Spinal cord (tissue), 10 donors: ENCODE data around the gene NCAM1. TPM values are rescaled to one million over a fixed set of nuclear protein-coding genes. Genes with fewer than 3 reads are reported as not detected.
A peak's percentile ranks its signal among the peaks of the same experiment; 100 is the strongest.

Experiments used
- DNase-seq, 6 donors: peaks; one replicate each; pipeline versions ENCODE4 v3.0.0 to v3.0.0-alpha.2; 2013 to 2015; ENCODE audit warnings: low spot score in 6 of 6, low read depth in 4 of 6
- H3K27ac ChIP-seq: one replicate; pipeline ENCODE4 v1.5.1; 2013; ENCODE audit warnings: low read depth, low read length, control low read depth
- H3K27me3 ChIP-seq: one replicate; pipeline ENCODE4 v1.6.1; 2013; ENCODE audit warnings: low read length; ENCODE audit not compliant: control insufficient read depth, insufficient read depth
- H3K36me3 ChIP-seq: one replicate; pipeline ENCODE4 v1.6.1; 2013; ENCODE audit warnings: low read length; ENCODE audit not compliant: control insufficient read depth, insufficient read depth
- H3K4me1 ChIP-seq: one replicate; pipeline ENCODE4 v1.6.1; 2013; ENCODE audit warnings: low read length; ENCODE audit not compliant: control insufficient read depth, insufficient read depth
- H3K4me3 ChIP-seq: one replicate; pipeline ENCODE4 v1.5.1; 2013; ENCODE audit warnings: low read depth, low read length, control low read depth
- H3K9me3 ChIP-seq: one replicate; pipeline ENCODE4 v1.6.1; 2013; ENCODE audit warnings: low read length; ENCODE audit not compliant: control insufficient read depth, insufficient read depth
- WGBS: methylation state at CpG from one replicate; pipeline ENCODE4 v1.1.5; 2013; ENCODE audit warnings: missing lambda C conversion rate; ENCODE audit not compliant: insufficient coverage; 5-methylcytosine and 5-hydroxymethylcytosine counted together
- polyA plus RNA-seq, 2 donors: library from polyadenylated mRNA; unstranded; fragments of 120-200 nt; gene quantifications; one replicate each; pipeline ENCODE4 v1.2.1, GENCODE V29; 2013; ENCODE audit not compliant: insufficient read length in 2 of 2
- total RNA-seq, 2 donors: library from RNA; depleted of rRNA in 1 of 2; stranded (reverse); fragments of 120-200 nt in 1 of 2; fragments of >200 nt in 1 of 2; gene quantifications; one replicate each; pipeline versions ENCODE4 v1.2.3 to v1.2.4, GENCODE V29; 2013 to 2014
- donor health status: healthy.

Gene NCAM1
- total and polyA plus RNA-seq, 4 donors, result 205 to 523 (median 383) TPM

DNA sequence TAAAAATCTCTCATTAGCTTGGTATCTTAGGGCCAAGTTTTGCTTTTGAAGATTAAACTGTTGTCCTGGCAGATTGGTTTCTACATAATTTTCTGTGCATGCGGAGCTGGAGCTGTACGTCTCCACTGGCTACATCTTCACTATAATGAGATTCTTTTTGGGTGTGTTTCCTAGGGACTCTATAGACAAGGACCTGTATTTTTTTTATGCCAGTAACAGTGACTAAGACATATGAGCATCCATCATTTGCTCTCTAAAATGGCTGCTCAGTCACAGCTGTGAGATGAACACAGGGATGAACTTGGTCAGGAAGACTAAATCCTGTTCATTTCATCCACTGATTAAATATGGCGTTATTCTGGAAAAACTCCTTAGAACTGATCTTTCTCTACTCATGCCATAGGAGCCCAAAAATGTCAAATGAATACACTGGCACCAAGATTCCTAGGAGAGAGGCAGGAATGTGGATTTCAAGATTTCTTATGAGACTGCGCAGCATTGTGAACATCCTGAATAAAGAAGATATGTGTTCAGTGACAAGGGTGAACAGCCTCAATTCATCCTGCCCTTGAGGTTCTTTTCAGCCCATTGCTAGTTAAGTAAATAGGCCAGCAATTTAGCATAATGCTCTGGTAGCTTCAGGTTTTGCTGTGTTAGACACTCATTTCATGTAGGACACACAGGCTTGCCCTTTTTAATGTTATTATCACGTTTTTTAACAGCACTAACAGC lies 168.2 kb downstream of the NCAM1 start:
- Histone ChIP-seq H3K4me1 (peaks cover 27% of the 10 kb centered on the region), H3K27ac (peak overlapping the region; percentile 29), H3K36me3 (peaks cover under 1% of the 10 kb centered on the region), H3K4me3 (no peak overlapping the region), H3K27me3 (no peaks in the 10 kb centered on the region), H3K9me3 (no peaks in the 10 kb centered on the region)
- peak in 1 of 6 donors; percentile 43 for DNase-seq
- WGBS, result 57% methylated on average over 1 of the region's 5 CpGs

- Histone ChIP-seq H3K36me3 (peaks cover 3% of the 10 kb centered on the region), H3K27ac (no peak overlapping the region), H3K4me3 (no peak overlapping the region), H3K9me3 (no peaks in the 10 kb centered on the region), H3K4me1 (peaks cover 32% of the 10 kb centered on the region), H3K27me3 (no peaks in the 10 kb centered on the region)
- 91% methylated on average over 5 of the region's 8 CpGs for WGBS
- DNase-seq, result no peak
Measured at GRCh38 chr11:113131036-113131775, 170.0 kb downstream of the NCAM1 start.

GRCh38 chr11:113133071-113133470 lies 171.9 kb downstream of the NCAM1 start:
- Histone ChIP-seq H3K4me1 (peaks cover 37% of the 10 kb centered on the region), H3K27me3 (no peaks in the 10 kb centered on the region), H3K9me3 (no peaks in the 10 kb centered on the region), H3K36me3 (peaks cover 3% of the 10 kb centered on the region), H3K27ac (no peak overlapping the region), H3K4me3 (no peak overlapping the region)
- DNase-seq, result no peak
- WGBS, result 41% methylated on average over 2 of the region's 4 CpGs

- DNase-seq, result no peak
- no CpG with 5 or more reads among the region's 5 CpGs for WGBS
- no peak overlapping the region for H3K4me3 ChIP-seq
- H3K9me3 ChIP-seq, result no peaks in the 10 kb centered on the region
- H3K27ac ChIP-seq, result no peak overlapping the region
- no peaks in the 10 kb centered on the region for H3K27me3 ChIP-seq
- peaks cover 3% of the 10 kb centered on the region for H3K36me3 ChIP-seq
- H3K4me1 ChIP-seq, result peaks cover 33% of the 10 kb centered on the region
Measured at GRCh38 chr11:113134626-113135025, 173.4 kb downstream of the NCAM1 start.

DNA sequence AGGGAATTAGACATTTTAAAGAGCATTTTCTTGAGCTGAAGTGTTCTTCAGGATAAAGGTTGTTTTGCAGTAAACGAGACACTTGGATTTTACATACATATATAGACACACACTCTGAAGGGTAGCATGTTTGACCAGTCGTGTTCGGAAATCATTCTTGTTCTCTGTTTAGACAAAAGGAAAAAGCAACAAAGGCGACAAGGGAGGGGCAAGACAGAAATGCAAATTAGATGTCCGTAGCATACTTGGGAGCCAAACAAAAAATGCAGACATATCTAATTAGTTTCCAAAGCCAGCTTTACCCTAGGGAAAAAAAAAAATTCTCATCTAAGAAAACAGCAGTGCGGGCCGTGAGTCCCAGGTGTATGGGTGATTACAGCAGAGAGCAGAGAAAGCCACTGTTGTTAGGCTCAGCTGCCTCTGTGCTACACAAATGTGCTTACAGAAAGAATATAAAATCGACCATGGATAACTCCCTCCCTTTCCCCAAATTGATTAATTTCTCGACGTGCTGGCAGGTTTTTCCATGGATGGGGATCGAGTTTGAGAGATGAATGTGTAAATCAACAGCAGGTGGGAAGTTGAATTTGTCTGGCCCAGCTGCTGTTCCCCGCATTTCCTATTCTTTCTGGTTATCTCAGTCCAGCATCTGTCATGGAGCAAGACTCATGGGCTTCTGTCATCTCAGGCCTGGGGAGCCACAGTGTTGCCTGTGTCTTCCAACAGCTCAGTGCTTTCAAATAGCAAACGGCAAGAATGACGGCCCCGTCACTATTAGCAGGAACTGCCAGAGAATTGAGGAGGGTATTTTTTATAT lies 176.7 kb downstream of the NCAM1 start:
- H3K4me1 ChIP-seq, result peaks cover 17% of the 10 kb centered on the region
- no peaks in the 10 kb centered on the region for H3K9me3 ChIP-seq
- no peaks in the 10 kb centered on the region for H3K27me3 ChIP-seq
- 28% methylated on average over 4 of the region's 15 CpGs for WGBS
- no peak overlapping the region for H3K27ac ChIP-seq
- DNase-seq, result peak in 2 of 6 donors; percentile 44 to 93
- H3K36me3 ChIP-seq, result peaks cover 3% of the 10 kb centered on the region
- no peak overlapping the region for H3K4me3 ChIP-seq

DNA sequence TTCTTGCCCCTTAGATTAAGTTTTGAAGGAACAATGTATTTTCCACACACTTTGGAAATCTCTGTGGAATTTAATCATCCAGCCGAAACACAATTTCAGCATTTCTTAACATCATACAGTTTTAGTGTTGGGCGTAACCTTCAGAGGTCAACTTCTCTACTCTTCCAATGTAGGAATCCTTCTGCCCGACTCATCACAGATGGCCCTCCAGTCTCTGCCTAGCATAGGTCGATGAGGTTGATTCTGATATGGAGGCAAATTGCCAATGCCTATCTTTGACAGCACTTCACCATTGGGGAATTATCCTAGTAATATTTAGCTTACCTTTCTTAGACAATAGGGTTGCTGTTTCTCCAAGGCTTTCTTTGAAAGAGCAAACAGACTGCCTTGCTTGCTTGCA lies 177.5 kb downstream of the NCAM1 start:
- Histone ChIP-seq H3K4me1 (peaks cover 17% of the 10 kb centered on the region), H3K27me3 (no peaks in the 10 kb centered on the region), H3K27ac (no peak overlapping the region), H3K9me3 (no peaks in the 10 kb centered on the region), H3K4me3 (no peak overlapping the region), H3K36me3 (peaks cover 3% of the 10 kb centered on the region)
- WGBS, result no CpG with 5 or more reads among the region's 4 CpGs
- DNase-seq, result no peak

- no CpG with 5 or more reads among the region's 5 CpGs for WGBS
Measured at GRCh38 chr11:113141010-113141409, 179.8 kb downstream of the NCAM1 start.

DNA sequence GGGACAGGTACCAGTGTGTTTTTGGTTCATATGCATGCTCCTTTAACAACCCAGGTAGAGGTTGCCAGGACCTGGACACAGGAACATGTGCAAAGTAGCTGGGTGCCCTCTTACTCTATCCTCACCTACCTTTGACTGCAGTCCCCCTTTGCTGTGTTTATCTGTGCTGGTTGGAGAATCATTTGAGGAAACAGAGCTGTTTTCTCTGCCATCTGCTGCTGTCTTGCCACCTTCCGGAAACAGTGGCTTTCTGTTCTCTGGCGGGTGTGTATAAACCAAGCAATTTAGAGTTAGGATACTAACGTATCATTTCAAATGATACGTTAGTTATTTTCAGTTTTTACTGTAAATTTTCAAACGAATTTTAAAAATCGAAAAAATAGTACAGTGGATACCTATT lies 181.3 kb downstream of the NCAM1 start:
- Histone ChIP-seq H3K9me3 (no peaks in the 10 kb centered on the region), H3K4me3 (no peak overlapping the region), H3K36me3 (no peaks in the 10 kb centered on the region), H3K4me1 (peaks cover 10% of the 10 kb centered on the region), H3K27ac (no peak overlapping the region), H3K27me3 (no peaks in the 10 kb centered on the region)
- peak in 1 of 6 donors; percentile 44 for DNase-seq
- WGBS, result no CpG with 5 or more reads among the region's 6 CpGs

More at GRCh38 chr11:113141010-113141409, 179.8 kb downstream of the NCAM1 start:
- Histone ChIP-seq H3K9me3 (no peaks in the 10 kb centered on the region), H3K36me3 (no peaks in the 10 kb centered on the region), H3K4me3 (no peak overlapping the region), H3K27me3 (no peaks in the 10 kb centered on the region), H3K27ac (no peak overlapping the region), H3K4me1 (peaks cover 13% of the 10 kb centered on the region)
- no peak for DNase-seq

- Histone ChIP-seq H3K4me3 (no peak overlapping the region), H3K27me3 (no peaks in the 10 kb centered on the region), H3K36me3 (peaks cover 3% of the 10 kb centered on the region), H3K4me1 (peaks cover 16% of the 10 kb centered on the region), H3K27ac (peak overlapping the region; percentile 71), H3K9me3 (no peaks in the 10 kb centered on the region)
- WGBS, result 7% methylated on average over 4 of the region's 8 CpGs
- peak in 5 of 6 donors; percentile 62 to 96 (median 66) for DNase-seq
Measured at GRCh38 chr11:113147249-113147648, 186.0 kb downstream of the NCAM1 start.
